PC-3 (cell line): ENCODE results near the gene MAP1S.

ENCODE experiments used
- EZH2 ChIP-seq: fragments of 300-600 bp; sonication (generic); IDR thresholded peaks from one replicate; pipeline ENCODE4 v1.6.1; 2017; ENCODE audit warnings: antibody characterized with exemption, mild to moderate bottlenecking, low read length; ENCODE audit not compliant: unreplicated experiment
- TF ChIP-seq, protein P1 (sequence below): fragments of 300-600 bp; sonication (generic); conservative IDR thresholded peaks from 2 replicates; pipeline ENCODE4 v1.5.1; 2017; ENCODE audit warnings: antibody characterized with exemption, low read depth, mild to moderate bottlenecking, low read length

- TF ChIP-seq, protein P1, sequence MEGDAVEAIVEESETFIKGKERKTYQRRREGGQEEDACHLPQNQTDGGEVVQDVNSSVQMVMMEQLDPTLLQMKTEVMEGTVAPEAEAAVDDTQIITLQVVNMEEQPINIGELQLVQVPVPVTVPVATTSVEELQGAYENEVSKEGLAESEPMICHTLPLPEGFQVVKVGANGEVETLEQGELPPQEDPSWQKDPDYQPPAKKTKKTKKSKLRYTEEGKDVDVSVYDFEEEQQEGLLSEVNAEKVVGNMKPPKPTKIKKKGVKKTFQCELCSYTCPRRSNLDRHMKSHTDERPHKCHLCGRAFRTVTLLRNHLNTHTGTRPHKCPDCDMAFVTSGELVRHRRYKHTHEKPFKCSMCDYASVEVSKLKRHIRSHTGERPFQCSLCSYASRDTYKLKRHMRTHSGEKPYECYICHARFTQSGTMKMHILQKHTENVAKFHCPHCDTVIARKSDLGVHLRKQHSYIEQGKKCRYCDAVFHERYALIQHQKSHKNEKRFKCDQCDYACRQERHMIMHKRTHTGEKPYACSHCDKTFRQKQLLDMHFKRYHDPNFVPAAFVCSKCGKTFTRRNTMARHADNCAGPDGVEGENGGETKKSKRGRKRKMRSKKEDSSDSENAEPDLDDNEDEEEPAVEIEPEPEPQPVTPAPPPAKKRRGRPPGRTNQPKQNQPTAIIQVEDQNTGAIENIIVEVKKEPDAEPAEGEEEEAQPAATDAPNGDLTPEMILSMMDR: no peak
- TF ChIP-seq EZH2: no peak
Observed at GRCh38 chr19:17778968-17779929, 60.0 kb downstream of the MAP1S start.
